H7 (cell line): ENCODE measurements around the gene EXOSC2. TPM values are rescaled to one million over a fixed set of nuclear protein-coding genes. Genes with fewer than 3 reads are reported as not detected.

Experiments used
- DNase-seq: peaks from one replicate; pipeline ENCODE4 v3.0.0; 2012
- H3K27me3 ChIP-seq: 2 replicates; pipeline ENCODE4 v1.6.0; 2011; ENCODE audit warnings: mild to moderate bottlenecking, low read length; ENCODE audit not compliant: control insufficient read depth, insufficient read depth
- H3K36me3 ChIP-seq: replicated peaks from 2 replicates; pipeline ENCODE4 v1.5.1; 2011; ENCODE audit warnings: low read length; ENCODE audit not compliant: control insufficient read depth, insufficient read depth
- H3K4me3 ChIP-seq: 2 replicates; pipeline ENCODE4 v1.5.1; 2011; ENCODE audit warnings: low read depth, mild to moderate bottlenecking, control low read depth, low read length, moderate library complexity; ENCODE audit not compliant: insufficient read depth
- total RNA-seq: library from RNA; depleted of rRNA; stranded (reverse); fragments of >200 nt; shearing (Covaris generic); gene quantifications from 2 replicates; pipeline ENCODE4 v1.2.3, GENCODE V29; 2014; rRNA removed

Gene EXOSC2
- total RNA-seq = 53.1 and 61.9 TPM in 2 replicates

- H3K27me3 ChIP-seq = no peaks in the 10 kb centered on the region
- peaks cover 25% of the 10 kb centered on the region for H3K36me3 ChIP-seq
- H3K4me3 ChIP-seq = peak within 1 kb of the TSS; percentile 96
- DNase-seq = peak; percentile 93
Measured at GRCh38 chr9:130693426-130694191, at the start of gene EXOSC2. Gene EXOSC2, plus strand, starts transcription at chr9:130693780. Its CDS starts 12 bp downstream, at chr9:130693792.

- H3K4me3 ChIP-seq = no peak overlapping the region
- peaks cover 7% of the 10 kb centered on the region for H3K27me3 ChIP-seq
- no peaks in the 10 kb centered on the region for H3K36me3 ChIP-seq
- peak; percentile 38 for DNase-seq
Measured at GRCh38 chr9:130651221-130651620, 42.4 kb upstream of the EXOSC2 start.

- H3K27me3 ChIP-seq = peaks cover 13% of the 10 kb centered on the region
- DNase-seq = no peak
- no peaks in the 10 kb centered on the region for H3K36me3 ChIP-seq
- no peak overlapping the region for H3K4me3 ChIP-seq
Measured at GRCh38 chr9:130651752-130652151, 41.8 kb upstream of the EXOSC2 start.

GRCh38 chr9:130654879-130655278, 38.7 kb upstream of the EXOSC2 start:
- no peak overlapping the region for H3K4me3 ChIP-seq
- H3K27me3 ChIP-seq = peaks cover 42% of the 10 kb centered on the region
- no peak for DNase-seq
- no peaks in the 10 kb centered on the region for H3K36me3 ChIP-seq

GRCh38 chr9:130658893-130659698, 34.5 kb upstream of the EXOSC2 start:
- peak overlapping the region; percentile 8; the same call in 1 of the 2 replicates for H3K4me3 ChIP-seq
- H3K27me3 ChIP-seq = peaks cover 84% of the 10 kb centered on the region
- no peaks in the 10 kb centered on the region for H3K36me3 ChIP-seq
- DNase-seq = peak; percentile 83

- H3K36me3 ChIP-seq = no peaks in the 10 kb centered on the region
- H3K4me3 ChIP-seq = peak overlapping the region; percentile 28
- DNase-seq = peak; percentile 92
- H3K27me3 ChIP-seq = peaks cover 91% of the 10 kb centered on the region
Measured at GRCh38 chr9:130659699-130660248, 33.8 kb upstream of the EXOSC2 start.

DNA sequence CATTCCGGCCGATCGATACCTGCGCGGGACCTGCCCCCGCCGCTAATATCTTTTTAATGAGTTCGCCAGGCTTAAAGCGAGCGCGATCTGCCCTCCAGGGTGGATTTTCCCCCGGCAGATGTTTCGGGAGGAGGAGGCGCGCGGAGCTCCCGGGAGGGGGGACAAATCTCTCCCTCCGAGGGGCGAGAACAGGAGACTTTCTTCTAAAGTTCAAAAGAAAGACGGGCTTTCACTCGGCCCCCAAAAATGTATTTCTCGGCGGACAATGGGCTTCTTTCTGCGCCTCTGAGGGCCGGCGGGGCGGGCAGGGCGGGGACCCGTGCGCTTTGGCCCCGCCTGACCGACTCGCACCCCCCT, 33.3 kb upstream of the EXOSC2 start:
- Histone ChIP-seq H3K36me3 (no peaks in the 10 kb centered on the region), H3K4me3 (peak overlapping the region; percentile 28), H3K27me3 (peaks cover 96% of the 10 kb centered on the region)
- no peak for DNase-seq

DNA sequence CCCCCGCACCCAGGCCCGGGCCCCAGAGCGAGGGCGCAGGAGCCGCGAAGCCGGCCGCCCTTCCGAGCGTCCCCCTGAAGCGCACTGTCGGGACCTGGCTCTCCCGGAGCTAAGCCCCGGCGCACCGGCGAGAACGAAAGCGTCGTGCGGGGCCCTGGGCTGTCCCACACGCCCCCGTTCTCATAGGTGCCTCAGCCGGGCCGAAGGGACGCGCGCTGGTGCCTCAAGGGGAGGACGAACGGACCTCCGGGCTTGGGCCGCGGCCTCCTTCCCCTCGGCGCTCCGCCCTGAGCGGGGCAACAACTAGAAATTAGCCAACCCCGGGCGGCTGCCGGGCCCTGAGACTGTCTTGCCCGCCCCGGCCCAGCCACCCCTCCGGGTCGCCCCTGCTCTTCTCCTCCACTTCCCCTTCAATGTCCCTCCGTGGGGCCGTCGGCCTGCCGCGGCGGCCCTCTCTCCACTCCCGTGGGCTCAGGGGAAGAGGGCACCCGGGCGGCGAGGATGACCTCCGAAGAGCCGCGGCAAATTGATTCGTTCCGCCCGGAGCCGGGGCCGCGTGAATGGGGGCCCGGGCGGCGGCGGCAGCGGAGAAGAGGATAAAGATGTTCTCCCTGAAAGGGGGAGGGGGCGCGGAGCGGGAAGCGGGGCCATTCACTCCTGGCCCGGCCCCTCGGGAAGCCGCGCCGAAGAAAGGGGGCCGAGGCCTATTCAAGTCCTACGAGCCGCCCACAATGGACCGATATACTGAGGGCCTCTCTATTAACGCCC, 32.7 kb upstream of the EXOSC2 start:
- peak overlapping the region; percentile 28 for H3K4me3 ChIP-seq
- no peaks in the 10 kb centered on the region for H3K36me3 ChIP-seq
- peak; percentile 92 for DNase-seq
- H3K27me3 ChIP-seq = peaks cover 98% of the 10 kb centered on the region

DNA sequence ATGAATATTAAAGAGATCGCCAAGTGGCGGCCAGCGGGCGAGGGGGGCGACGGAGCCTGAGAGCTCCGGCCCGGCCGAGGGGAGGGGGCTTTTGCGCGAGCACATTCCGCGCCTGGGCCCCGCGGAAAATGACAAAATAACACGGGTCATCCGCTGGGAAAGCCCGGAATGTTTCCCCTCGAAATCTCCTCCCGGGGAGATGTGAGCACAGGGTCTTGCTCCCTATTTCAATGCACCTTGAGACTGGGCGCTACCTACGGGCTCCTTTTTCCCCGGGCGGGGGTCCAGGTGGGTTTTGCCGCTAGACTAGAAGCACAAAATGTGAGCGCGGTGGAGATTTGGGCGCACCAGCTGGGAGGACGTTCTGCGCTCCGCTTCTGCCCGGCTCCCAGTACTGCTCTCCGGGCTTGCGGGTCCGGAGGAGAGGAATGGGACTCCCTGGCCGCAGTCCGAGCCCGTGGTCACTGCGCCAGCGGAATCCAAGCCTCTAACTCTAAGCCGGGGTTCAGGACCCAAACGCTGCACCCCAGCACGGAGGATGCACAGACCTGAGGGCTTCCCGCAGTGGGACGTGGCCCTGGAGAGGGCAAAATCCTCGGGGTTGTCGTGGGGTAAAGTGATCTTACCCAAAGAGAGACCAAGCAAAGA, 32.0 kb upstream of the EXOSC2 start:
- peak; percentile 79 for DNase-seq
- Histone ChIP-seq H3K4me3 (peak overlapping the region; percentile 19; the same call in 1 of the 2 replicates), H3K36me3 (no peaks in the 10 kb centered on the region), H3K27me3 (peaks cover 98% of the 10 kb centered on the region)

DNA sequence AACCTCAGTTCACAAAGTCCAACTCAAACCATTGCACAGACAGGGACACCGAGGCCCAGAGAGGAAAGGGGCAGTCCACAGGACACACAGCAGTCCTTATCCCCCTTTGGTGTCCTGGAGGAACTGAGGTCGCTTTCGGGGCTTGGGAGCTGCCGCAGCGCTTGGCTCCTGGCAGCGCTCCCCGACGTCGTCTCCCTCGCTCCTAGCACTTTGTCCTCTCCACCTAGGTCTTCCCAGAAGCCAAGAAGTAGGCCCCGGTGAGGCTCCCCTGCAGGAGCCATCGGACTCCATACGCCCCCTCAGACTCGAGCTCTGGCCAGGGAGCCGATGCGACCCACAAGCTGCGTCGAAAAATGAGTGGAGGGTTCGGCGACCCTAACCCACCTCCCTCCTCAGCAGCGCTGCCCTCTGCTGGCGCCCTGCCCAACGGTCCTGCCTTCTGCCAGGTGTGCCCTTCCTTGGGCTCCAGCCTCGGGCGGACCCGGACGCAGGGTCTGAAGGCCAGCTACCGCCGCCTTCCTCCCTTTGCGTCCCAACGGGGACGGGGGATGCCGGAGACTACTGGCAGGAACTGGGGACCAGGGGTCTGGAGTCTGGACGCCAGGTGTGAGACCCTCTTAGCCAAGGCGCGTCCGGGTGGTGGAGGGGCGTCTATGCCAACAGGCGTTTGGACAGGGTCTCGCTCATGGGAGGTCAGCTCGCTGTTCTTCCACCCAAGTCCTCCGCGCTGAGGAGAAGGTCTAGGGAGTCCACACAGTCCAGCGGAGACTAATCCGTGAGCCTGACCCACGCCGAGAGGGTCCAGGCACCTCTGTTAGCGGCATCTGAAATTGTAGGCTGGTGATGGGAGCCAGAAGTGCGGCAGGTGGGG, 31.2 kb upstream of the EXOSC2 start:
- no peak overlapping the region for H3K4me3 ChIP-seq
- H3K36me3 ChIP-seq = no peaks in the 10 kb centered on the region
- peaks cover 98% of the 10 kb centered on the region for H3K27me3 ChIP-seq
- peak; percentile 87 for DNase-seq

- Histone ChIP-seq H3K27me3 (peaks cover 100% of the 10 kb centered on the region), H3K4me3 (peak overlapping the region; percentile 42; the same call in 1 of the 2 replicates), H3K36me3 (no peaks in the 10 kb centered on the region)
- peak; percentile 79 for DNase-seq
Measured at GRCh38 chr9:130662970-130663257, 30.7 kb upstream of the EXOSC2 start.

DNA sequence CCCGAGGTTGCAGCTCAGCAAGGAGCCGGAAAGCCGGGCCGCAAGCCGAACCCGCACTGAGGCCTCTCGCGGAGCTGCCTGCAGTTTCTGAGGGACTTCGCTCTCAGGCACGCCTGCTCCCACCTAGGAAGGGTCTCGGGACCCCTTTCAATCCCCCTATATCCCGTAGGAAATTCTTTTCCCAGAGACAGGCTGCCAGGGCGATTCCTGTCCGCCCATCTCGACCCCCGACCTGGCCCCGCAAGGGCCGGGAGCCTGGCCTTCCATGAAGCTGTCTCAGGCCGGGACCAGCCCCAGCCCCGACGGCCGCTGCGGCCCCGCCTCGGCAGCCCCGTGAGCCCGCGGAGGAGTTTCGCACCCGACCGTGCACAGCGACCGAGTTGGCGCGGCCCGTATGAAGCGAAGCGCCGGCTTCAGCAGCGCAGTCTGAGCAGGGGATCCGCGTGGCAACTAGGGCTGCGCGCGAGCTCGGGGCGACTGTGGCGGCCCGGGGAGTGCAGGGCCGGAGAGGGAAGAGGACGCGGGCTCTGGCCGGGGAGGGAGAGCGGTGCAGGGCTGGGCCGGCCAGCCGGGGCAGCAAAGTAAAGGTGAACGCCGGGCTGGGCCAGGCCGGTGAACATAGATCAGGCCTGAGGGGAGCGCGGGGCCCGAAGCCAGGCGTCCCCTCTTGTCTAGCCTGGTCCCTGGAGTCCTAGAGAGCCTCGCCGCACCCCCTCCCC, 30.2 kb upstream of the EXOSC2 start:
- Histone ChIP-seq H3K27me3 (peaks cover 100% of the 10 kb centered on the region), H3K4me3 (peak overlapping the region; percentile 42; the same call in 1 of the 2 replicates), H3K36me3 (no peaks in the 10 kb centered on the region)
- peak; percentile 92 for DNase-seq

GRCh38 chr9:130663977-130664250, 29.7 kb upstream of the EXOSC2 start:
- no peaks in the 10 kb centered on the region for H3K36me3 ChIP-seq
- peaks cover 100% of the 10 kb centered on the region for H3K27me3 ChIP-seq
- DNase-seq = no peak
- H3K4me3 ChIP-seq = peak overlapping the region; percentile 42
